B cell (primary cell): ENCODE measurements around the gene GBE1. TPM values are rescaled to one million over a fixed set of nuclear protein-coding genes. Genes with fewer than 3 reads are reported as not detected.

Experiments
- ATAC-seq: fragments of 200-7000 bp; cut with Tn5 transposase; one replicate; pipeline ENCODE4 v1.10.0; 2021; ENCODE audit warnings: low read depth, mild to moderate bottlenecking, moderate number of reproducible peaks, moderate library complexity
- CTCF ChIA-PET: fragments of 350-600 bp; sonication (Branson Sonifier 250); formaldehyde crosslinking; loops from one replicate; lab custom pipeline; 2021; ENCODE audit warnings: antibody characterized with exemption, inconsistent platforms; lab: Charles Lee
- POLR2A ChIA-PET: fragments of 350-600 bp; sonication (Branson Sonifier 250); formaldehyde crosslinking; loops from one replicate; lab custom pipeline; 2021; ENCODE audit warnings: antibody characterized with exemption; lab: Charles Lee
- DNase-seq: peaks from one replicate; pipeline ENCODE4 v3.0.0; 2013
- H2AFZ ChIP-seq: 2 replicates; pipeline ENCODE4 v1.6.1; 2012; ENCODE audit warnings: mild to moderate bottlenecking, low read depth, low read length; ENCODE audit not compliant: insufficient read depth, poor library complexity, severe bottlenecking
- H3K27ac ChIP-seq, 2 donors: 1 replicate in 1 of 2; 2 replicates in 1 of 2; pipeline ENCODE4 v1.5.1; 2012 to 2013; ENCODE audit warnings: low read length in 2 of 2, mild to moderate bottlenecking in 2 of 2, moderate library complexity in 1 of 2
- H3K27me3 ChIP-seq, 4 experiments: fragments of 200-600 bp in 1 of 4; sonication (generic) in 1 of 4; replicated peaks in 1 of 4; 1 replicate in 2 of 4; 2 replicates in 2 of 4; pipeline versions ENCODE4 v1.6.1 to v1.7.0; 2013 to 2016; ENCODE audit warnings: low read length in 3 of 4, mild to moderate bottlenecking in 2 of 4, mixed read lengths in 1 of 4, moderate library complexity in 1 of 4; ENCODE audit not compliant: insufficient read depth in 4 of 4, control insufficient read depth in 3 of 4; ENCODE audit errors: control extremely low read depth in 1 of 4
- H3K36me3 ChIP-seq, 2 experiments: replicated peaks in 1 of 2; 1 replicate in 1 of 2; 2 replicates in 1 of 2; pipeline versions ENCODE4 v1.6.1 to v1.7.1; 2013; ENCODE audit warnings: low read length in 1 of 2; ENCODE audit not compliant: insufficient read depth in 2 of 2, control insufficient read depth in 1 of 2; ENCODE audit errors: control extremely low read depth in 1 of 2, extremely low read depth in 1 of 2
- H3K4me1 ChIP-seq, 2 donors: fragments of 200-600 bp in 1 of 2; sonication (generic) in 1 of 2; 1 replicate in 1 of 2; 2 replicates in 1 of 2; pipeline versions ENCODE4 v1.5.1 to v1.6.1; 2013 to 2017; ENCODE audit warnings: low read length in 2 of 2; ENCODE audit not compliant: control insufficient read depth in 2 of 2, insufficient read depth in 2 of 2
- H3K4me2 ChIP-seq: replicated peaks from 2 replicates; pipeline ENCODE3; 2012; ENCODE audit warnings: mild to moderate bottlenecking, low read depth, low read length; ENCODE audit not compliant: poor library complexity, severe bottlenecking
- H3K4me3 ChIP-seq, 5 experiments: fragments of 200-600 bp in 1 of 5; sonication (generic) in 1 of 5; 1 replicate in 3 of 5; 2 replicates in 2 of 5; pipeline versions ENCODE4 v1.5.1 to v1.7.0; 2011 to 2016; ENCODE audit warnings: low read length in 4 of 5, mild to moderate bottlenecking in 4 of 5, low read depth in 2 of 5, control low read depth in 1 of 5, moderate library complexity in 1 of 5; ENCODE audit not compliant: insufficient read depth in 1 of 5; ENCODE audit errors: control extremely low read depth in 1 of 5, extremely low read depth in 1 of 5
- H3K79me2 ChIP-seq: fragments of 200-600 bp; sonication (generic); one replicate; pipeline ENCODE4 v1.6.0; 2016; ENCODE audit warnings: low read length; ENCODE audit not compliant: control insufficient read depth, insufficient read depth
- H3K9ac ChIP-seq: fragments of 200-600 bp; sonication (generic); 2 replicates; pipeline ENCODE4 v1.6.1; 2017; ENCODE audit warnings: mild to moderate bottlenecking, low read length, moderate library complexity
- H3K9me3 ChIP-seq, 3 donors: one replicate each; pipeline versions ENCODE4 v1.6.1 to v1.7.1; 2013; ENCODE audit warnings: low read length in 2 of 3; ENCODE audit not compliant: control insufficient read depth in 2 of 3, insufficient read depth in 1 of 3; ENCODE audit errors: control extremely low read depth in 1 of 3
- H4K20me1 ChIP-seq: 2 replicates; pipeline ENCODE4 v1.6.0; 2012; ENCODE audit warnings: mild to moderate bottlenecking, low read length; ENCODE audit not compliant: insufficient read depth, control insufficient read depth, poor library complexity, severe bottlenecking
- H3K27ac Mint-ChIP-seq: one replicate; pipeline ENCODE4 v1.8.0; 2021; ENCODE audit warnings: mixed read lengths
- H3K27me3 Mint-ChIP-seq: one replicate; pipeline ENCODE4 v1.8.0; 2021; ENCODE audit warnings: mixed read lengths
- H3K4me1 Mint-ChIP-seq: one replicate; pipeline ENCODE4 v1.8.0; 2021; ENCODE audit warnings: mixed read lengths
- H3K4me3 Mint-ChIP-seq: one replicate; pipeline ENCODE4 v1.8.0; 2021; ENCODE audit warnings: mixed read lengths
- H3K9me3 Mint-ChIP-seq: one replicate; pipeline ENCODE4 v1.8.0; 2022; ENCODE audit warnings: mixed read lengths; ENCODE audit not compliant: insufficient read depth
- EZH2 ChIP-seq: IDR thresholded peaks from 2 replicates; pipeline ENCODE4 v1.6.1; 2012; ENCODE audit warnings: borderline replicate concordance, low read depth, mild to moderate bottlenecking, moderate library complexity, low read length; ENCODE audit not compliant: insufficient read depth, poor library complexity, severe bottlenecking
- WGBS: methylation state at CpG from one replicate; pipeline ENCODE4 v1.1.5; 2013; ENCODE audit warnings: missing lambda C conversion rate; ENCODE audit not compliant: insufficient coverage; 5-methylcytosine and 5-hydroxymethylcytosine counted together
- intact Hi-C: fragments of 100-400 bp; cut with micrococcal nuclease; formaldehyde crosslinking; loops from one replicate; pipeline ENCODE4 v1.10.0; 2022
- polyA plus RNA-seq: library from polyadenylated mRNA; depleted of rRNA; stranded (reverse); fragments of >200 nt; gene quantifications from 2 replicates; pipeline ENCODE4 v1.2.3, GENCODE V29; 2012
- total RNA-seq, 2 donors: library from RNA; stranded (reverse); fragments of 120-200 nt in 1 of 2; gene quantifications; 1 replicate in 1 of 2; 2 replicates in 1 of 2; pipeline versions ENCODE4 v1.2.3 to v1.2.4, GENCODE V29; 2013 to 2022
- TF ChIP-seq, protein P1 (sequence below): fragments of 200-600 bp; IDR thresholded peaks from one replicate; pipeline ENCODE4 v1.8.0; 2022; ENCODE audit warnings: antibody characterized with exemption, mild to moderate bottlenecking

The GBE1 gene
- total and polyA plus RNA-seq, 2 donors (not counting 1 experiment from before 2014, with no cell fraction given): 3.4 to 20.8 TPM

- intact Hi-C loops: no loop called here
- no peak overlapping the region for H3K4me3 Mint-ChIP-seq
- TF ChIP-seq, protein P1, sequence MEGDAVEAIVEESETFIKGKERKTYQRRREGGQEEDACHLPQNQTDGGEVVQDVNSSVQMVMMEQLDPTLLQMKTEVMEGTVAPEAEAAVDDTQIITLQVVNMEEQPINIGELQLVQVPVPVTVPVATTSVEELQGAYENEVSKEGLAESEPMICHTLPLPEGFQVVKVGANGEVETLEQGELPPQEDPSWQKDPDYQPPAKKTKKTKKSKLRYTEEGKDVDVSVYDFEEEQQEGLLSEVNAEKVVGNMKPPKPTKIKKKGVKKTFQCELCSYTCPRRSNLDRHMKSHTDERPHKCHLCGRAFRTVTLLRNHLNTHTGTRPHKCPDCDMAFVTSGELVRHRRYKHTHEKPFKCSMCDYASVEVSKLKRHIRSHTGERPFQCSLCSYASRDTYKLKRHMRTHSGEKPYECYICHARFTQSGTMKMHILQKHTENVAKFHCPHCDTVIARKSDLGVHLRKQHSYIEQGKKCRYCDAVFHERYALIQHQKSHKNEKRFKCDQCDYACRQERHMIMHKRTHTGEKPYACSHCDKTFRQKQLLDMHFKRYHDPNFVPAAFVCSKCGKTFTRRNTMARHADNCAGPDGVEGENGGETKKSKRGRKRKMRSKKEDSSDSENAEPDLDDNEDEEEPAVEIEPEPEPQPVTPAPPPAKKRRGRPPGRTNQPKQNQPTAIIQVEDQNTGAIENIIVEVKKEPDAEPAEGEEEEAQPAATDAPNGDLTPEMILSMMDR: no peak
- no peaks in the 10 kb centered on the region for H3K27me3 Mint-ChIP-seq
- POLR2A ChIA-PET: no interaction called here
- Histone ChIP-seq H3K27me3 (no peaks in the 10 kb centered on the region), H3K36me3 (peaks cover 0 to 4% of the 10 kb centered on the region in 2 experiments), H3K9me3 (peaks cover 0 to 13% (median 5%) of the 10 kb centered on the region in 3 donors), H3K9ac (no peak overlapping the region), H3K4me3 (no peak overlapping the region), H3K27ac (no peak overlapping the region), H3K4me2 (no peak overlapping the region), H4K20me1 (no peaks in the 10 kb centered on the region), H3K4me1 (no peaks in the 10 kb centered on the region), H3K79me2 (no peaks in the 10 kb centered on the region), H2AFZ (no peak overlapping the region)
- CTCF ChIA-PET: no interaction called here
- no peak overlapping the region for H3K27ac Mint-ChIP-seq
- DNase-seq (no peak), ATAC-seq (no peak)
- H3K9me3 Mint-ChIP-seq: no peaks in the 10 kb centered on the region
- H3K4me1 Mint-ChIP-seq: no peaks in the 10 kb centered on the region
- no CpG with 5 or more reads among the region's 2 CpGs for WGBS
Observed at GRCh38 chr3:81549831-81550230, 211.6 kb downstream of the GBE1 start.

DNA sequence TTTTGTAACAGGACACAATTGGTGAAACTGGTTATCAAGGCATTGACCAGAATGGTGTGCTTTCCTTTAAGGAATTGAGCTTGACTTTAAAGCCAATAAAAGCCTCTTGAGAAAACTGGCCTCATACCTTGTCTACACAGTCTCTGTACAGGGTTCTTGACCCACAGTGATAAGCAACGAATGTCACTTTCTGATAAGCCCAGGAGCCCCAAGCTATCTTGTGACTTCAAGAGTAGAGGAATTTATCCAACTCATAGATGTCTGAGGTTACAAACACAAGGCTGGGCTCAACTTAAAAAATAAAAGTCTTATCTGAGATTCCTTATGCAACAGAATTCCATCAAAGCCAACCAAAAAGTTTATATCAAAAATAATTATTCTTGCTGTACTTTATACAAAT, 212.1 kb downstream of the GBE1 start:
- no peaks in the 10 kb centered on the region for H3K9me3 Mint-ChIP-seq
- no peaks in the 10 kb centered on the region for H3K4me1 ChIP-seq
- no peaks in the 10 kb centered on the region for H3K79me2 ChIP-seq
- WGBS: 100% methylated on average over 1 of the region's 1 CpG
- H3K4me1 Mint-ChIP-seq: no peaks in the 10 kb centered on the region
- H4K20me1 ChIP-seq: no peaks in the 10 kb centered on the region
- no peak for DNase-seq
- H3K4me3 ChIP-seq: no peak overlapping the region
- no peak for TF ChIP-seq EZH2
- TF ChIP-seq, protein P1: no peak
- no peak overlapping the region for H3K9ac ChIP-seq
- H2AFZ ChIP-seq: no peak overlapping the region
- ChIA-PET CTCF (no interaction called here), POLR2A (no interaction called here)
- H3K4me2 ChIP-seq: no peak overlapping the region
- no peak overlapping the region for H3K4me3 Mint-ChIP-seq
- no peak overlapping the region for H3K27ac Mint-ChIP-seq
- H3K9me3 ChIP-seq: peaks cover 0 to 13% (median 5%) of the 10 kb centered on the region in 3 donors
- no peak for ATAC-seq
- H3K27ac ChIP-seq: no peak overlapping the region
- H3K36me3 ChIP-seq: peaks cover 0 to 4% of the 10 kb centered on the region in 2 experiments
- intact Hi-C loops: no loop called here
- H3K27me3 Mint-ChIP-seq: no peaks in the 10 kb centered on the region
- no peaks in the 10 kb centered on the region for H3K27me3 ChIP-seq
